Measurements from ENCODE around the gene HS6ST2. TPM values are rescaled to one million over a fixed set of nuclear protein-coding genes. Genes with fewer than 3 reads are reported as not detected.

HS6ST2 gene
- total RNA-seq, 1 experiment from 2014 or later: 0.26 TPM

DNA sequence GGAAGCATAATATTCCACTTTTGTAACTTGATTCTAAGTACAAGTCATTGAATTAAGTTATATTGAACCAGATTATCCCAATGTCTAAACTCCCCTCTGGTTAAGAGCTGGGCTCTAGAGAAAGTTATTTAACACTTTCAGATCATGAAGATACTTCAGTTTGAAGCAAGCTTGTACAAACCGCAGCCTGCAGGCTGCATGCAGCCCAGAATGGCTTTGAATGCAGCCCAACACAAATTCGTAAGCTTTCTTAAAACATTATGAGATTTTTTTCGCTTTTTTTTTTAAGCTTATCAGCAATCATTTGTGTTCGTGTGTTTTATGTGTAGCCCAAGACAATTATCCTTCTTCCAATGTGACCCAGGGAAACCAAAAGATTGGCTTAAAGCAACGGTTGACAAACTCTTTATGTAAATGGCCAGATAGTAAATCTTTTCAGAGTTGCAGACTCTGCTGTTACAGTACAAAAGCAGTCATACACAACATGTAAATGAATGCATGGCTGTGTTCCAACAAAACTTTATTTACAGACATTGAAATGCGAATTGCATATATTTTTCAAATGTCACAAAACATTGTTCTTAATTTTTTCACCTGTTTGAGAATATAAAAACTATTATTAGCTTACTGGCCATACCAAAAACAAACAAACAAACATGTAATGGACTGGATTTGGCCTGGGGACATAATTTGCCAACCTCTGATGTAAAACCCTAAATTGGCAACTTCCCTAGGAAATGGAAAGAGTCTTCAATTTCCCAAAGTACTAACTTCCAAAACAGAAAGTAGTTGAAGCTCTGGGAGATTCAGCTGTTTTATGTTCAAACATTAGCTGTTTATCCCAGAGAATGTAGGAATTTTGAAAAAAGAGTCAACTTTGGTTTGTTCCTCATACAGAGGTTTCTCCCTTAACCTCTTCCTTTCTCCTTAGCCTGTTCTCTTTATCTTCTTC lies 268.5 kb downstream of the HS6ST2 start:
- intact Hi-C loops (cut with micrococcal nuclease; ENCODE audit: unreplicated experiment): no loop called here
- DNase-seq (ENCODE audit: low read depth, low spot score) (no peak), ATAC-seq (no peak)
- Histone ChIP-seq H3K27ac (ENCODE audit: low read length) (no peak overlapping the region), H3K4me3 (ENCODE audit: low read depth in 2 of 2, low read length in 2 of 2) (no peak overlapping the region), H3K27me3 (ENCODE audit: control insufficient read depth, insufficient read depth, low read length) (0 out of 2 replicates have a peak, but pooled peaks cover 3% of the 10 kb centered on the region), H3K36me3 (ENCODE audit: control insufficient read depth, insufficient read depth, low read length) (no peaks in the 10 kb centered on the region), H3K4me1 (ENCODE audit: control insufficient read depth, insufficient read depth, low read length) (no peaks in the 10 kb centered on the region), H3K9me3 (ENCODE audit: control insufficient read depth, insufficient read depth, low read depth, low read length) (no peaks in the 10 kb centered on the region)
- in situ Hi-C loops (cut with HindIII; ENCODE audit: low pct_unique_long_range_greater_than_20kb, low sequenced_read_pairs): no loop called here
- CTCF ChIA-PET: no interaction called here
- no TSS peak for BruUV-seq (replicated peaks)
- no peak for TF ChIP-seq POLR2AphosphoS5 (IDR thresholded peaks at IDR 0.05; ENCODE audit: low read depth, low read length)
- no peak for TF ChIP-seq TCF7L2 (IDR thresholded peaks at IDR 0.05; ENCODE audit: low read depth, low read length)
- TF ChIP-seq, protein P1, sequence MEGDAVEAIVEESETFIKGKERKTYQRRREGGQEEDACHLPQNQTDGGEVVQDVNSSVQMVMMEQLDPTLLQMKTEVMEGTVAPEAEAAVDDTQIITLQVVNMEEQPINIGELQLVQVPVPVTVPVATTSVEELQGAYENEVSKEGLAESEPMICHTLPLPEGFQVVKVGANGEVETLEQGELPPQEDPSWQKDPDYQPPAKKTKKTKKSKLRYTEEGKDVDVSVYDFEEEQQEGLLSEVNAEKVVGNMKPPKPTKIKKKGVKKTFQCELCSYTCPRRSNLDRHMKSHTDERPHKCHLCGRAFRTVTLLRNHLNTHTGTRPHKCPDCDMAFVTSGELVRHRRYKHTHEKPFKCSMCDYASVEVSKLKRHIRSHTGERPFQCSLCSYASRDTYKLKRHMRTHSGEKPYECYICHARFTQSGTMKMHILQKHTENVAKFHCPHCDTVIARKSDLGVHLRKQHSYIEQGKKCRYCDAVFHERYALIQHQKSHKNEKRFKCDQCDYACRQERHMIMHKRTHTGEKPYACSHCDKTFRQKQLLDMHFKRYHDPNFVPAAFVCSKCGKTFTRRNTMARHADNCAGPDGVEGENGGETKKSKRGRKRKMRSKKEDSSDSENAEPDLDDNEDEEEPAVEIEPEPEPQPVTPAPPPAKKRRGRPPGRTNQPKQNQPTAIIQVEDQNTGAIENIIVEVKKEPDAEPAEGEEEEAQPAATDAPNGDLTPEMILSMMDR (IDR thresholded peaks at IDR 0.05): no peak
- TF ChIP-seq SIN3A (IDR thresholded peaks at IDR 0.05; ENCODE audit: borderline replicate concordance, insufficient read depth, low read depth, low read length): no peak
- TF ChIP-seq, protein P2, sequence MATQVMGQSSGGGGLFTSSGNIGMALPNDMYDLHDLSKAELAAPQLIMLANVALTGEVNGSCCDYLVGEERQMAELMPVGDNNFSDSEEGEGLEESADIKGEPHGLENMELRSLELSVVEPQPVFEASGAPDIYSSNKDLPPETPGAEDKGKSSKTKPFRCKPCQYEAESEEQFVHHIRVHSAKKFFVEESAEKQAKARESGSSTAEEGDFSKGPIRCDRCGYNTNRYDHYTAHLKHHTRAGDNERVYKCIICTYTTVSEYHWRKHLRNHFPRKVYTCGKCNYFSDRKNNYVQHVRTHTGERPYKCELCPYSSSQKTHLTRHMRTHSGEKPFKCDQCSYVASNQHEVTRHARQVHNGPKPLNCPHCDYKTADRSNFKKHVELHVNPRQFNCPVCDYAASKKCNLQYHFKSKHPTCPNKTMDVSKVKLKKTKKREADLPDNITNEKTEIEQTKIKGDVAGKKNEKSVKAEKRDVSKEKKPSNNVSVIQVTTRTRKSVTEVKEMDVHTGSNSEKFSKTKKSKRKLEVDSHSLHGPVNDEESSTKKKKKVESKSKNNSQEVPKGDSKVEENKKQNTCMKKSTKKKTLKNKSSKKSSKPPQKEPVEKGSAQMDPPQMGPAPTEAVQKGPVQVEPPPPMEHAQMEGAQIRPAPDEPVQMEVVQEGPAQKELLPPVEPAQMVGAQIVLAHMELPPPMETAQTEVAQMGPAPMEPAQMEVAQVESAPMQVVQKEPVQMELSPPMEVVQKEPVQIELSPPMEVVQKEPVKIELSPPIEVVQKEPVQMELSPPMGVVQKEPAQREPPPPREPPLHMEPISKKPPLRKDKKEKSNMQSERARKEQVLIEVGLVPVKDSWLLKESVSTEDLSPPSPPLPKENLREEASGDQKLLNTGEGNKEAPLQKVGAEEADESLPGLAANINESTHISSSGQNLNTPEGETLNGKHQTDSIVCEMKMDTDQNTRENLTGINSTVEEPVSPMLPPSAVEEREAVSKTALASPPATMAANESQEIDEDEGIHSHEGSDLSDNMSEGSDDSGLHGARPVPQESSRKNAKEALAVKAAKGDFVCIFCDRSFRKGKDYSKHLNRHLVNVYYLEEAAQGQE (IDR thresholded peaks at IDR 0.05; ENCODE audit: insufficient read depth in 1 of 2, low read depth in 2 of 2, low read length in 1 of 2): no peak
- POLR2A ChIA-PET: no interaction called here

DNA sequence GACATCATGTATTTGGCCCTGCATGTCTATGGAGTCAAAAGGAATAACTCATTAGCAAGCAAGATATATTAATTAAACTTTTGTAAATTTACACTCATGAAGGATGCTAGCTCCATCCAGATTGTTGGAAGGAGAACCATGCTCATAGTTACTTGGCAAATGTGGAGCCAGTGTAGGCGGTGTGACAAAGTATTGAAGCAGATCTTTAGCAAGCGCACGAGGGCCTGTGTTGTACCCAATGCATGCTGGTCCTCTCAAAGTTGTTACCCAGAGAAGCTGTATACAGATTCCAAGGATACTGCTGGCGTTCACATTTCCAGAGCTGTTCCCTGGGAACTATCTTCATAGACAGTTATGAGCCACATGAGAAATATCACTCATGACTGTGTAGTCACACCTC lies 273.2 kb downstream of the HS6ST2 start:
- no peaks in the 10 kb centered on the region for H3K9me3 ChIP-seq (ENCODE audit: control insufficient read depth, insufficient read depth, low read depth, low read length)
- in situ Hi-C loops (cut with HindIII; ENCODE audit: low pct_unique_long_range_greater_than_20kb, low sequenced_read_pairs) (no loop called here), intact Hi-C loops (cut with micrococcal nuclease; ENCODE audit: unreplicated experiment) (no loop called here)
- DNase-seq (ENCODE audit: low read depth, low spot score): no peak
- ChIA-PET CTCF (no interaction called here), POLR2A (no interaction called here)
- BruUV-seq (replicated peaks): no TSS peak
- no peaks in the 10 kb centered on the region for H3K36me3 ChIP-seq (ENCODE audit: control insufficient read depth, insufficient read depth, low read length)
- H3K4me1 ChIP-seq (ENCODE audit: control insufficient read depth, insufficient read depth, low read length): no peaks in the 10 kb centered on the region
- H3K4me3 ChIP-seq (ENCODE audit: low read depth in 2 of 2, low read length in 2 of 2): no peak overlapping the region
- H3K27me3 ChIP-seq (ENCODE audit: control insufficient read depth, insufficient read depth, low read length): no peaks in the 10 kb centered on the region
- ATAC-seq: no peak
- TF ChIP-seq, protein P2 (IDR thresholded peaks at IDR 0.05; ENCODE audit: insufficient read depth in 1 of 2, low read depth in 2 of 2, low read length in 1 of 2): no peak
- no peak for TF ChIP-seq TCF7L2 (IDR thresholded peaks at IDR 0.05; ENCODE audit: low read depth, low read length)
- no peak for TF ChIP-seq SIN3A (IDR thresholded peaks at IDR 0.05; ENCODE audit: borderline replicate concordance, insufficient read depth, low read depth, low read length)
- no peak for TF ChIP-seq POLR2AphosphoS5 (IDR thresholded peaks at IDR 0.05; ENCODE audit: low read depth, low read length)
- TF ChIP-seq, protein P1 (IDR thresholded peaks at IDR 0.05): no peak
- H3K27ac ChIP-seq (ENCODE audit: low read length): no peak overlapping the region
